Measurements from ENCODE around the gene RET.

DNA sequence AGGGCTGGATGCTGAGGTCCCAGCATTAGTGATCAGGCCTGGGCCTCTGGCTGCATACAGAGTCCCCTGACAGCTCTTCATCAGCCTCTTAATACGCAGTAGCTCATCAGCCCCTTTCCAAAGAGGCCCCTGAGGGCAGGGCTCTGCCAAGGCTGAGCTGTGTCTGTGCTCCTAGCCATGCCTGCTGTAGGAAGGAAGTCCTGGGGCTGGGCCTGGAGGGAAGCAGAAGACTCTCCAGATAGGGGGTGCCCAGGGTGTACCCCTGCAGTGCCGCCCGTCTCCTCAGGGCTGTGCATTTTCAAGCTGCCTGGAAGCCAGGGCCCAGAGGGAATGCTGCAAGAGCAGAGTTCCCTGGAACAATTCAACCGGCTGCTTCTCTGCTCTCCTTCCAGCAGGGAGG lies 7.3 kb upstream of the RET start:
- no peak for TF ChIP-seq POLR2AphosphoS5 (IDR thresholded peaks at IDR 0.05)
- TF ChIP-seq, protein P1, sequence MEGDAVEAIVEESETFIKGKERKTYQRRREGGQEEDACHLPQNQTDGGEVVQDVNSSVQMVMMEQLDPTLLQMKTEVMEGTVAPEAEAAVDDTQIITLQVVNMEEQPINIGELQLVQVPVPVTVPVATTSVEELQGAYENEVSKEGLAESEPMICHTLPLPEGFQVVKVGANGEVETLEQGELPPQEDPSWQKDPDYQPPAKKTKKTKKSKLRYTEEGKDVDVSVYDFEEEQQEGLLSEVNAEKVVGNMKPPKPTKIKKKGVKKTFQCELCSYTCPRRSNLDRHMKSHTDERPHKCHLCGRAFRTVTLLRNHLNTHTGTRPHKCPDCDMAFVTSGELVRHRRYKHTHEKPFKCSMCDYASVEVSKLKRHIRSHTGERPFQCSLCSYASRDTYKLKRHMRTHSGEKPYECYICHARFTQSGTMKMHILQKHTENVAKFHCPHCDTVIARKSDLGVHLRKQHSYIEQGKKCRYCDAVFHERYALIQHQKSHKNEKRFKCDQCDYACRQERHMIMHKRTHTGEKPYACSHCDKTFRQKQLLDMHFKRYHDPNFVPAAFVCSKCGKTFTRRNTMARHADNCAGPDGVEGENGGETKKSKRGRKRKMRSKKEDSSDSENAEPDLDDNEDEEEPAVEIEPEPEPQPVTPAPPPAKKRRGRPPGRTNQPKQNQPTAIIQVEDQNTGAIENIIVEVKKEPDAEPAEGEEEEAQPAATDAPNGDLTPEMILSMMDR (IDR thresholded peaks at IDR 0.05) = no peak
